Epithelial cell of prostate (primary cell): ENCODE measurements around the gene IQCE.

Experiments
- DNase-seq: peaks from one replicate; pipeline ENCODE4 v3.0.0-alpha.2; 2011; ENCODE audit warnings: low read depth, low spot score
- H3K27ac ChIP-seq: fragments of 450-650 bp; 2 replicates; pipeline ENCODE4 v1.5.1; 2017; ENCODE audit warnings: mild to moderate bottlenecking

IQCE gene

DNA sequence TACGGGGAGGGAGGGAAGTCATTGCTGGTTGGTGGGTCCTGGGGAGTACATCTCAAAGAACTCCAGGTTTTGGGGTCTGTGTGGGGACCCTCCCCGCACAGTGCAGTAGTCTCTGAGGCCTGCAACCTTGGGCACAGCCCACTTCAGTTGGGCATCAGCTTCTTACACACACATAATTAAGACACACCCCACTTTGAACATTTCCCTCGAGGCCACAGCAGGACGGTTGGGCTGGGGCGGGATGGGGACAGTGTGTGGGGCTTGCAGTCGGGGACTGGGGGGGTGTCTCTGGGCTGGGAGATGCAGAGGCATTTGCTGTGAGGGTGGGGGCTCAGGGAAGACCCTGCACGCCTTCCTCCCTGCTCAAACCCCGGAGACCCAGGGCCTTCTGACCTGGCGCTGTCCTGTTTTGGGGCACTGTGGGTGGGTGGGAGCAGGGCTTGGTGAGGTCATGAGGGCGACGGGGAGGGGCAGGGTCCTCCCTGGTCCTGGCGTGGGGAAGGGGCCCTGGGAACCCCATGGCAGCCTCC is 38.0 kb upstream of the IQCE start:
- no peak for DNase-seq
- no peak overlapping the region for H3K27ac ChIP-seq

DNA sequence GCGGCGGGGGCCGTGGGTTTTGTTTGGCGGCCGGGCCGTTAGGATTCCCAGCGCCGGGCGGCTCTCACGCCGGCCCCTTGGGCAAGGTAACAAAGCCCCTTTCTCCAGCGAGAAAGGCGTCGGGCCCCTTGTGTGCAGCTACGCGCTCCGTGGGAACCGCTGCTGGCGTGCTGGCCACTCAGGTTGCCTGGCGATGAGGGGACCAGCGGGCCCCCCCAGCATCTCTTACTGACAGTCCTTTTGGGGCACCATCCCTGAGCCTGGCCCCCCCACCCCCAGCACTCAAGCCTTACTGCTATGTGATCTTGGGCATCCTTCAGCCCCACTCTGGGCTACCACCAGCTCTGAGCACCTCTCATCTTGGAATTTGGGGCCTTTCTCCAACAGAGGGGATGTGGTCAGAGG is 37.4 kb upstream of the IQCE start:
- no peak for DNase-seq
- H3K27ac ChIP-seq: no peak overlapping the region

DNA sequence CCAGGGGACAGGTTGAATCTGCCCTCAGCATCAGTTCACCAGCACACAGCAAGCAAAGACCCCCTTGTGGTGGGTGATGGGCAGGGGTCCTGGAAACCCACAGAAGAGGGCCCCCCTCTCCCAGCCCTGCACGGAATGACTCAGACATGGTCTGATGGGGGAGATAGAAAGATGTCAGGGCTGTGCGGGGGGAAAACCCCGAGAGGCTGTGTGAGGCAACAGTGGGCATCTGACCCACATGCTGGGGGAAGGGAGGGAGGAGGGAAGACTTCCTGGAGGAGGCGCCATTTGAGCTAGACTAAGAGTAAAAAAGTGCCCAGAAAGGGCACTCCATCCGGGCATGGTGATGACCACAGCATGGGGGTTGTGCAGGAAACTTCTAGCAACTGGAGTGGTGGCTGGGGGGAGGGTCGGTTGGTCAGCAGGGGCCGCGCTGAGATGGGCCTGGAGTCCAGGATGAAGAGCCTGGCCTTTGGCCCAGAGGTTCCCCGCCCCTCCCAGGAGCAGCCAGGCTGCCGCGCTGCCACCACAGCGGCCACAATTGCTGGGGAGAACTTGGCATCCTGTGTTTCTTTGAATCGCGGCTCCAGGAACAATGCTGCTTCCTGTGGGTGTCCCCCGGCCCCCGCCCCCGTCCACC is 36.7 kb upstream of the IQCE start:
- peak overlapping the region; percentile 86 for H3K27ac ChIP-seq
- DNase-seq: no peak

DNA sequence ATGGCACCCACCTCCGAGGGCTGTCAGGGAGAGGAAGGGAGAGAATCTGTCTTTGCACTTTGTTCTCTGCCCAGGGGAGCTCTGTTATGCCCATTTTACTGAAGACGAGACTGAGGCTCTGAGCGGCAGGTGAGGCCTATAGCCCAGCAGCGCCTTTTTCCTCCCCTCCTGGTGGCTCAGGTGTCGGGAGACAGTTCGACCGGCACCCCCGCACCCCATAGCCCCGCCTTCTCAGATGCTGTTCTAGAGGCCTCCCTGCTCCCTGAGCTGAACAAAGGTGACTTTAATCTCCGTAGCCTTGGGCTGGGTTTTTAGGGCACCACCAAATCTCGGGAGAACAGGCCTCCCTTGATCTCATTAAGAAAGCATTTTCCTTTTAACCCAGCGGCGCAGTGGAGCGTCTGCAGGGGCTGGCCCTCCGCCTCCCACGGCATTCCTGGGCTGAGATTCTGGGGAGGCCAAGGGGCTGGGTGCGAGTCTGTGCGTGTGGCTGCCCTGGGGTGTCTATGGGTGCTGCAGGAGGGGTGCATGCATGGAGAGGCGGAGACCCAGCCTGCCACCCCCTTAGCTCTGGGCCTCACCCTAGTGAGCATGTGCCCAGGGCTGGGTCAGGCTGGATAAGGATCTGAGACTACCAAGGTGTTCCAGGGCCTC is 35.9 kb upstream of the IQCE start:
- peak overlapping the region; percentile 86 for H3K27ac ChIP-seq
- DNase-seq: peak; percentile 88

DNA sequence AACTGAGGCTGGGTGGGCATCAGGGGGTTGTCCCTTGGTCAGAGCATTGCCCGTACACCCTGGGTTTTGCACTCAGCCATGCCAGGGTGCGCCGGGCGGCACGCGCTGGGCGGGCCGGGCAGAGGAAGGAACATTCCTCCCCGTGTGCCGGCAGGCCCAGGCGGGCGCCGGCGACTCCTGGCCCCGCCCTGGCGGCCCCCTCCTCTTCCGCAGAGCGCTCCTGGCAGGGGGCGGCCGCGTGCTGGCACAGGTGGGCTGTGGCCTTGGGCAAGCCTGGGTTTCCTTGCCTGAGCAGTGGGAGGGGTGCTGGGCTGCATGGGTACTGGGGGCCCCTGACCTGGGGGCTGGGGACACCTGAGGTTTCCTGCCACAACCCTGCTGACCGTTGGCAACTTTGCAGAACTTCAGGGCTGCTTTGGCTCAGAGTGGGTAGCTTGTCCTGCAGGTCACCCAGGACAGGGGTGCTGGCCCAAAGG is 35.3 kb upstream of the IQCE start:
- DNase-seq: peak; percentile 49
- H3K27ac ChIP-seq: peak overlapping the region; percentile 86

DNA sequence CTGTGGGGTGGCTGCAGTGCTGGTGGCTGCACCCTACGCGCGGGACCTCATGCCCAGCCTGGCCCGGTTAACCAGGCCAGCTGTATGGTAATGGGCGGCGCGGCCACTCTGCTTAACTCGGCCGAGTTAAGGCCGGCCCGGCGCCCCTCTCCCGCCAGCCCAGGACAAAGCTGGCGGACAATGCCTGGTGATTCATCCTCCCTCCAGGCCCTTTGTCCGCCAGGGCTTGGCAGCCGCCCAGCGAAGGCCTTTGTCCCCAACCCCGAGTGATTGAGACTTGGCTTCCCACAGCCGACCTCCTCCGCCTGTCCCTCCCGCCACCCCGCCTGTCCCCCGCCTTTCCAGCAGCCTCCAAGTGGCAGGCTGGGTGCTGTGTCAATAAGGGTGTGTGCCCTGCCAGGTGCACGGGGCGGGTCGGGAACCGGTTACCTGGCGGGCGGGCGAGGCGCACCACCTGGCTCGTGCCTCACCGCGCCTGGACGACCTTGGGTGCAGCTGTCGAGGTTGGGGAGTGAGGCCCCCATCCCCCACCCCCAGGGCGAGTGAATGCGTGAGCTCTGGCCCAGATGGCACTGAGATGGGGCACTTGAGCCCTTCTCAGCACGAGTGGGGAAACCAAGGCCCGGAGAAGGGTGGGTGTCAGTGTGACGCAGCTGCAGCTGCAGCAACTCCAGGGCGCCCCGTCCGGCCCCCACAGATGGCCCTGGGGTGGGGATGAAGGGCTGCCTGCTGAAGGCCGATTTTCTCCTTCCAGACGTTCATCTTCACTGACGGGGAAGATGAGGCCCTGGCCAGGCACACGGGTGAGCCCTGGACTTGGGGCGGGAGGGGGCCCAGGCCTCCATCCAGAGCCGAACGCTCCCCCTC is 34.6 kb upstream of the IQCE start:
- H3K27ac ChIP-seq: peak overlapping the region; percentile 86
- peak; percentile 57 for DNase-seq

DNA sequence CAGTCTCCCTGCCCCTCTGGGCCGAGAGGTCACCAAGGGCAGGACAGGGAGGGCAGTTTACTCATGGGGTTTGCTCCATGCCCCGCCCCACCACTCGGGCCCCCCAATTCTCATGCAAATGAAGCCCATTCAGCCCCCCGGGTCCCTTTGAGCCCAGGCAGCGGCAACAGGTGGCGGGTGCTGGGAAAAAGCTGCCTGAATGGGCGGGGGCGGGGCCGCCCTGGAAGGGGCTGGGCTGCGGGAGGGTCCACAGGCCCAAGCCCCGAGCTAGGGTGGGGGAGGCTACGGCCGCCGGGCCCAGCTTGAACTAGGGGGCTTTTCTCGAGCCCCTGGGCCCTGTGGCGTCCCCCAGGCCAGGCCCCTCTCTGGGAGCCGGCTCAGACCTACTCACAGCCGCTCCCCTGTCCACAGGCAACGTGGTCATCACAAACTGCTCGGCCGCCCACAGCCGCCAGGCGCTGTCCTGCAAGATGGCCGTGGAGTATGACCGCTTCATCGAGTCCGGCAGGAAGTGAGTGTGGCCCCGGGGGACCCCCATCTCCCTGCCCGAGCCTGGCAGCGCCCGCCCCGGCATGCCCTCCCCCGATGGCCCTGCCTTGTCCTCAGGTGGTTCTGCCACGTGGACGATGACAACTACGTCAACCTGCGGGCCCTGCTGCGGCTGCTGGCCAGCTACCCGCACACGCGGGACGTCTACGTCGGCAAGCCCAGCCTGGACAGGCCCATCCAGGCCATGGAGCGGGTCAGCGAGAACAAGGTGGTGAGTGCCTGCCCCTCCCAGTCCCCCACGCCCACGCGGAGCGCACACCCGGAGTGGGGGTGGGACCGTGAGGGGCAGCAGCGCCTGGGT is 33.7 kb upstream of the IQCE start:
- H3K27ac ChIP-seq: no peak overlapping the region
- no peak for DNase-seq

DNA sequence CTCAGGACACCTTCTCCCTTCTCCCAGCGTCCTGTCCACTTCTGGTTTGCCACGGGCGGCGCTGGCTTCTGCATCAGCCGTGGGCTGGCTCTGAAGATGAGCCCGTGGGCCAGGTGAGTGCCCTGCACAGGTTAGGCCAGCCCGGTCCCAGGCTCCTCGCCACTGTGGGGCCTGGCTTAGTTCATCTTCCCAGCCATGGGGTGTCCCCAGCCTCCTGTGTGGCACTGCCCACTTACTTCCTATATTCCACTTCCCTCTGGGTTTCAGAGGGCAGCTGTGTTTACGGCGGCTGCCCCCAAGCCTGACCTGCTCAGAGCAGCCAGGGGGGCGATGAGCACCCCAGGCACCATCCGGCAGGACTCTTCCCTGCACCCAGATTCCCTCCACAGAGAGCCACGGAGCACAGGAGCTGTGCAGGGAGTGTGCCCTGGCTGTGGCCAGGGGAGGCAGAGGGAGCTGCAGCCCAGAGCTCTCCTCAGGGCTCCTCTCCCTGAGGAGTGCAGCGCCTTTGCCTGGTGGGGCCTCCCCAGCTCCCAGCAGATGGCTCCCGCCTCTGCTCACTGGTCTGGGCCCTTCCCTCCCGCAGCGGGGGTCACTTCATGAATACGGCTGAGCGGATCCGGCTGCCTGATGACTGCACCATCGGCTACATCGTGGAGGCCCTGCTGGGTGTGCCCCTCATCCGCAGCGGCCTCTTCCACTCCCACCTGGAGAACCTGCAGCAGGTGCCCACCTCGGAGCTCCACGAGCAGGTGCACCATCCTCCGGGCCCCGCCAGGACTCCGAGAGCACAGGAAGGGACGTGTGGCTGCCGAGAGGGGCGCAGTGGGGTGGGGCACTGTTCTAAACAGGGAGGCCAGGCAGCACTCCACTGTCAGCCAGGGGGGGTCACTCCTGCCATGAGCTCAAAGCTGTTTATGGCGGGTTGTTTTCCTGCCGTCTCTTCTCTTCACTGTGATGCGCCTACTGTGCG is 32.8 kb upstream of the IQCE start:
- H3K27ac ChIP-seq: no peak overlapping the region

DNA sequence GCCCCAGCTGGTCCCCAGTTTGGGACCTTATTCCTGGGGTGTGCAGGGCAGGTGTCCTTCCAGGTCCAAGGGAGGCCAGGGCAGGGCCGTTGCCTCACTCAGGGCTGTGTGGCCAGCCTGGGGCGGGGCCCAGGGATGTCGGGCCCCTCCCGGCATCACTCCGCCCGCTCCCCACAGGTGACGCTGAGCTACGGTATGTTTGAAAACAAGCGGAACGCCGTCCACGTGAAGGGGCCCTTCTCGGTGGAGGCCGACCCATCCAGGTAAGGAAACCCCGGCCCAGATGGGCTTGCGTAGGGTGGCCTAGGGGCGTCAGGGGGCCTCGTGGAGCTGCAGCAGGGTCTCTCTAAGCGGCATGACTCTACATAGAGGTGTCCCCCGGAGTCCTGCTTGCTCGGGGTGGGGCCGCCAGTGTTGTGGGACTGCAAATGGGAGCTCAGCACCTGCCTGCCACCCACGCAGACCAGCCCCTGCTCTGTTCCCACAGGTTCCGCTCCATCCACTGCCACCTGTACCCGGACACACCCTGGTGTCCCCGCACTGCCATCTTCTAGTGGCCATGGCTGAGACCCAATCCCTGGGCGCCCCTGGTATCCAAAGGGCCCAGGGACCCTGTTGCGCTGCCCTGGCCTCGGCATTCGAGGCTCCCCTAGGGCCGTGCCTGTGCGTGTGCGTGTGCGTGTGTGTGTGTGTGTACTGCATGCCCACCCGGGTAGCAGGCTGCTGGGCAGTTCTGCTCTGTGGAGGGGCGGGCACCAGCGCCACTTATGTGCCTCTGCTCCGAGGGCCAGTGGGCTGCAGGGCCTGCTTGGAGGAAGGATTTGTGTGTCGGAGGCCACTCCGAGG is 31.9 kb upstream of the IQCE start:
- DNase-seq: no peak
- no peak overlapping the region for H3K27ac ChIP-seq

More for the DNA sequence above, 32.8 kb upstream of the IQCE start:
- DNase-seq: no peak

DNA sequence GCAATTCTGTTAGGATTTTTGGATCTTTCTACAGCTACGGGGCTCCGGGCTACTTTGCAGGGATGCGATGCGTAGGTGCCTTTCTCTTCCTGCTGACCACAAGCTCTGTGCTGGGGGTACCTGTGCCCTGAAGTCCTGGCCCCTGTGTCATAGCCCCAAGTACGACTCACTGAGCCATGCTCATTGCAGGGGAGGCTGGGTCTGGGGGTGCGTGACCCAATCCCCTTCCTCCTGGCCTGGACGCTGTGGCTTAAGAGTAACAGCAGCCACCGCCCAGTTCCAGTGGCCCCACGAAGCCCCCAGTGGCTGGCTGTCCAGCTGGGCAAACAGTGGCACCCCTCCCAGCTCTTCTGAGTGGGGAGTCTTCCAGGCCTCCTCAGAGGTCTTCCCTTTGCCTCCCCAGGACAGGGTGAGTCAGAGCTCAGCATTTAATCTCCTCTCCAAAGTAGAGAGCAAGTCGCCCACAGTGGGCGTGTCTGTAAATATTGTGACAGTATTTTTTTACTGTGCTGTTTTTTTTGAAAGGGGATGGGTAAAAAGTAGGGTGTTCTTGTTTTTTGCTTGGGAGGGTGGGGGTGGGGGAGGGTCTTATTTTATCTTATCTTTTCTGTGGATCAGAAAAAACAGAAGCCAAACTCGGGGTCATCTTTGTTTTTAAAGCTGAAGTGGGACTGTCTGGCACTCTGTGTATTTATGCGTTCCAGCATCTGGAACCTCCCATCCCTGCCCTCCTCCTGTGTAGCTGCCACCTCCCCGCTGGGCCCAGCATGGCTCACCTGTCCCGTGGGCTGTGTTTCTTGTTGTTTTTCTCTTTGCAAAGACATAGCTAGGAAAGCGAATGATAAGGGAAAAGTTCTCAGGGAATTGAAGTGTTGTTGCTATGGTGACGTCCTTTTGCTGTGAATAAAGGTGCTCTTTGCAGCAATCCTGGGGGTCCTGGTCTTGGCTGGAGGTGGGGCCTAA is 31.0 kb upstream of the IQCE start:
- DNase-seq: no peak
- no peak overlapping the region for H3K27ac ChIP-seq

DNA sequence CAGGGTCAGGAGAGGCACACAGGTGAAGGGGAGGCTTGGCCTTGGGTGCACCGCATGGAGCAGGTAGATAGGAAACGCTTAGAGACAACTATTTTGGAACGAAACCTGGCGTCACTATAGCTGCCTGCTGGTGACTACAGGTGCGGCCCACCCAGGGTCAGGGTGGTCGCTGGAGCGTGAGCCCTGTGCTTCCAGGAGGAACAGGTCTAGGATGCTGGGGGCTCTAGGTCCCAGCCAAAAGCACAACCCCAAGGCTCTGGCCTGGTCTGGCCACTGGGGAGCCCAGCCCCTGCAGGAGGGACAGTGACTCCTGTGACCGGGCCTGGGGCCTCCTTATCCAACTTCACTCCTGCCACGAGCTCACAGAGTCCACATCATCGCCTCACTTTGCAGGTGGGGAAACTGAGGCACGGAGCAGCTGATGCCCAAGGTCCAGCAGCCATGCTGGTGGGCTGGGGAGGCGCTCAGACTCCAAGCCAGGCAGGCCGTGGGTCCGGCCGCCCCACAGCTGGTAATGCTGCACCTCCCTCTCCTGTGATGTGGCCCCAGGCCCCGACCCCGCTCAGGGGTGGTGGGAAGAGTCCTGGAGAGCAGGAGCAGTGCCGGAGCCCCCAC is 30.2 kb upstream of the IQCE start:
- H3K27ac ChIP-seq: no peak overlapping the region
- DNase-seq: no peak

DNA sequence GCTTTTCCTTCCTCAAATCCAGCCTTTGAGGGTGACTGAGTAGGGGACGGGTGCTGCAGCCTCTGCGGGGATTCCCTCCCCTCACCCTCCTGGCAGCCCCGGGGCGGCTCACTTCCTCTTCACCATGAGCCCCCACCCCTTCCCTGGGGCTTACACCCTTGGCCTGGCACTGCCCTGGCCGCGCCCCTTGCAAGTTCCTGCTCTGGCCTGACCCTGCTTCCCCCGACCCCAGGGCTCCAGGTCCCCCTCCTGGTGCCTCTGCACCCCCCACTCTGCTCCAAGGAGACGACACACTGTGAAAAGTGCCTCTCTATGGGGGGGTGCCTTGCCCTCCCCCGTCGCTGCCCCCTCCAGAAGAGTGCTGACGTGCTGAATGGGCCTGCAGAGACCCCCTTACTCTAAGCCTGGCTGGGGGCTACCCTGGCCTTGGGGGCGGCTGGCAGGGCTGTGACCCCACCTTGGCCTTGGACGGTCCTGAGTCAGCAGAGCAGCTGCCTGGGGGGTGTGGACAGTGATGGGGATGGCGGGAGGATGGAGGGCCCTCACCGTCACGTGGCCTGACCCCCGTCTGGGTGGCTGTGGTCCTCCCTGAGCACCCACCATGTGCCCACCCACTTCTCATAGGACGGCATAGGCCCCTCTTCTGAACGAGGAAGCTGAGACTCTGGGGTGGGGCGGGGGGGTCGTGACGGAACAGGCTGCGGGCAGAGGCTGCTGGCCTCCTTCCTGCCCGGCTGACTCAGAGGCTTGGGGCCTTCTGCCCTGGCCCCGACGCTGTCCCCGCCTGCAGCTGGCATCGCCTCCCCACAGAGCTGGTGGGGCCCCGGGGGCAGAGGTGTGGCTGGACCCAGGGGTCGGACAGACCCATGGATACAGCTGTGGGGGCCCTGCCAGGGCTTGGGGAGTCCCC is 29.4 kb upstream of the IQCE start:
- H3K27ac ChIP-seq: peak overlapping the region; percentile 32
- DNase-seq: no peak

DNA sequence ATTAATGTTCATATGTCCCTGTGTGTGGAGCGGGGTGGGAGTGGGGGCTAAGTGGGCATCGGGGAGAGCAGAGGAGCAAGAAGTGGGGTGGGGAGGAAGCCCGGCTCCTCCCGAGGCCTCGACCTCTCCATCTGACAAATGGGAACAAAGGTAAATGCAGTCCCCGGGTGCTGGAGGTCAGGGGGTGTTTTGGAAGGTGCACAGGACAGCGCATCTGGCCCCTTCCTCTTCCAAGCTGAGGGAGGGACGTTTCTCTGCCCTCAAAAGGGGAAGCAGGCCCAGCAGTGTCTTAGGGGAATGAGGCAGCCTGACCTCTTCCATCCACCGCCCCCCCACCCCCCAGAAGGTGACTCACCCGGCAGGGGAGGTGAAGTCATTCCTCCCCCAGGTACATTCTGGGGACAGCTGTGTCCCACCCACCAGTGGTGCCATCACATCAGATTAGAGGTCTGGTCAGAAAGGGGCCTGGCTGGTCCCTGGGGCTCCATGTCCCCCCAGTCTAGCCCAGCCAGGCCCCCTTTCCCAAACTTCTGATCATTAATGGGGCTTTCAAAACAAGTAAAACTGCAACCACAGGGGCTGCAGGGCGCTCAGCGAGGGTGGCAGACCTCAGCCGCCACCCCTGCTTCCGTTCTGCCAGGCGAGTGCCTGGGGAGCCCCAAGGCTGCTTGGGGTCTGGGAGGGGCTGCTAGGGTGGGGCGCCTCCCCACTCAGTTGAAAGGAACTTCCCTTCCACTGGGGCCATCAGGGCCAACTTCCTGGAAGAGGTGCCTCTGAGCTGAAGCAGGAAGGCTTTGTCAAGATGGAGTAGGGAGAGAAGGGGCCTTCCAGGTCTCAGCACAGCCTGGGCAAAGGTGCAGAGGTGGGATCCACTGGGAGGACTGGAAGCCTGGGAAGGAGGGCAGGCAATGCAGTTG is 28.4 kb upstream of the IQCE start:
- DNase-seq: no peak

More for the DNA sequence above, 28.4 kb upstream of the IQCE start:
- peak overlapping the region; percentile 32 for H3K27ac ChIP-seq
